ENCODE measurements around the gene SIAH1. TPM values are rescaled to one million over a fixed set of nuclear protein-coding genes. Genes with fewer than 3 reads are reported as not detected.
"Not testable (repeated sequence)": the region's sequence is repeated elsewhere in the genome, so short reads cannot be mapped to it uniquely, and the experiment has no call there.

The SIAH1 gene
- total RNA-seq, 1 donor from 2014 or later: 29.4 TPM

DNA sequence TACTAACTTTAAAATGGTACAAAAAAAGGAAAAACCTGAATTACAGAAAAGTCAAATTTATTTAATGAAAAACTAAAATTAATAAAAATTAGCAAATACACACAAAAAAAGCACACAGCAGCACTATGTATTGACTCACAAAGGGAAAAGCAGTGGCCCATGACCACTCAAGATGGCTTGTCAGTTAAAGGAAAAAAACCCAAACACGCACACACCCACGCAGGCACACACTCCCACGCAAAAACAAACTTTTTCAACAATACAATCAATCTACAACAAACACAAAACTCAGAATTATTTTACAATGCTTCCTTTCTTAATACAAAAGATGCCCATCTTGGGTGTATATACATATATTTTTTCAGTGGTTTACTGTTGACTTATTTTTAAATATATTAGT is 24.2 kb downstream of the SIAH1 start:
- Mint-ChIP-seq H3K27ac (ENCODE audit: unreplicated experiment) (no peak overlapping the region), H3K4me3 (ENCODE audit: unreplicated experiment) (no peak overlapping the region), H3K27me3 (ENCODE audit: unreplicated experiment) (no peaks in the 10 kb centered on the region), H3K4me1 (ENCODE audit: unreplicated experiment) (peaks cover 29% of the 10 kb centered on the region), H3K36me3 (ENCODE audit: unreplicated experiment) (peaks cover 14% of the 10 kb centered on the region), H3K9me3 (ENCODE audit: unreplicated experiment) (no peaks in the 10 kb centered on the region)
- no peak for DNase-seq (ENCODE audit: extremely low spot score, unreplicated experiment)
- TF ChIP-seq, protein P1, sequence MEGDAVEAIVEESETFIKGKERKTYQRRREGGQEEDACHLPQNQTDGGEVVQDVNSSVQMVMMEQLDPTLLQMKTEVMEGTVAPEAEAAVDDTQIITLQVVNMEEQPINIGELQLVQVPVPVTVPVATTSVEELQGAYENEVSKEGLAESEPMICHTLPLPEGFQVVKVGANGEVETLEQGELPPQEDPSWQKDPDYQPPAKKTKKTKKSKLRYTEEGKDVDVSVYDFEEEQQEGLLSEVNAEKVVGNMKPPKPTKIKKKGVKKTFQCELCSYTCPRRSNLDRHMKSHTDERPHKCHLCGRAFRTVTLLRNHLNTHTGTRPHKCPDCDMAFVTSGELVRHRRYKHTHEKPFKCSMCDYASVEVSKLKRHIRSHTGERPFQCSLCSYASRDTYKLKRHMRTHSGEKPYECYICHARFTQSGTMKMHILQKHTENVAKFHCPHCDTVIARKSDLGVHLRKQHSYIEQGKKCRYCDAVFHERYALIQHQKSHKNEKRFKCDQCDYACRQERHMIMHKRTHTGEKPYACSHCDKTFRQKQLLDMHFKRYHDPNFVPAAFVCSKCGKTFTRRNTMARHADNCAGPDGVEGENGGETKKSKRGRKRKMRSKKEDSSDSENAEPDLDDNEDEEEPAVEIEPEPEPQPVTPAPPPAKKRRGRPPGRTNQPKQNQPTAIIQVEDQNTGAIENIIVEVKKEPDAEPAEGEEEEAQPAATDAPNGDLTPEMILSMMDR (IDR thresholded peaks at IDR 0.05): no peak

DNA sequence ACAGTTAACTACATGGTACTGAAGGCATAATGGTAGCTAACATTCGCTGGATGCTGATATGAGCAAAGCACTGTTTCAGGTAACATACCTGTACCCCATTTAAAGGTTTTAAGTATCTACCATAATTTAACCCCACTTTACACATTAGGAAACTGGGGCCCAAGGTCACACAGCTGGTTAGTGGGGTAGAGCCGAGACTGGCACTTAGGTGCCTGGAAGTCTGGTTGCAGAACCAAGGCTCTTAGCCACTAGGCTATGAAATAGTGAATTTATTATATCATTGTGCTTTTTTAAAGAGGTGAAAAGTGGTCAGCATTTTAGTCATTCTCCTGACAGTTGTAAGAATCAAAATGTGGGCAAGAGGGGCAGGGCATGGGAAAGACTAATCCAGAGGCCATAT is 25.2 kb downstream of the SIAH1 start:
- H3K27ac Mint-ChIP-seq (ENCODE audit: unreplicated experiment): peak overlapping the region; percentile 27
- H3K9me3 Mint-ChIP-seq (ENCODE audit: unreplicated experiment): no peaks in the 10 kb centered on the region
- no peak overlapping the region for H3K4me3 Mint-ChIP-seq (ENCODE audit: unreplicated experiment)
- no peak for DNase-seq (ENCODE audit: extremely low spot score, unreplicated experiment)
- H3K4me1 Mint-ChIP-seq (ENCODE audit: unreplicated experiment): peaks cover 22% of the 10 kb centered on the region
- peaks cover 20% of the 10 kb centered on the region for H3K36me3 Mint-ChIP-seq (ENCODE audit: unreplicated experiment)
- no peaks in the 10 kb centered on the region for H3K27me3 Mint-ChIP-seq (ENCODE audit: unreplicated experiment)
- TF ChIP-seq, protein P1 (IDR thresholded peaks at IDR 0.05): no peak

DNA sequence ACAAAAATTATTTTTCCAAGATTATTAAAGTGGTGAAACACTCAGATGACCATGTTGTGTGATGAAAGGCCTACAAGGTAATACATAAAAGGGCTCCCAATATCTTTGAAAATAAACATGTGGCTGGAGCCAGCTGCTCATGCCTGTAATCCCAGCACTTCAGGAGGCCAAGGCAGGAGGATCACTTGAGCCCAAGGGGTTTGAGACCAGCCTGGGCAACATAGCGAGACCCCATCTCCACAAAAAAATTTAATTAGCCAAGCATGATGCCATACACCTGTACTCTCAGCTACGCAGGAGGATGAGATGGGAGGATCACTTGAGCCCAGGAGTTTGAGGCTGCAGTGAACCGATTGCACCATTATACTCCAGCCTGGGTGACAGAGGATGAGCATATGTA is 26.8 kb downstream of the SIAH1 start:
- H3K9me3 Mint-ChIP-seq (ENCODE audit: unreplicated experiment): no peaks in the 10 kb centered on the region
- H3K36me3 Mint-ChIP-seq (ENCODE audit: unreplicated experiment): peaks cover 23% of the 10 kb centered on the region
- H3K4me3 Mint-ChIP-seq (ENCODE audit: unreplicated experiment): no peak overlapping the region

DNA sequence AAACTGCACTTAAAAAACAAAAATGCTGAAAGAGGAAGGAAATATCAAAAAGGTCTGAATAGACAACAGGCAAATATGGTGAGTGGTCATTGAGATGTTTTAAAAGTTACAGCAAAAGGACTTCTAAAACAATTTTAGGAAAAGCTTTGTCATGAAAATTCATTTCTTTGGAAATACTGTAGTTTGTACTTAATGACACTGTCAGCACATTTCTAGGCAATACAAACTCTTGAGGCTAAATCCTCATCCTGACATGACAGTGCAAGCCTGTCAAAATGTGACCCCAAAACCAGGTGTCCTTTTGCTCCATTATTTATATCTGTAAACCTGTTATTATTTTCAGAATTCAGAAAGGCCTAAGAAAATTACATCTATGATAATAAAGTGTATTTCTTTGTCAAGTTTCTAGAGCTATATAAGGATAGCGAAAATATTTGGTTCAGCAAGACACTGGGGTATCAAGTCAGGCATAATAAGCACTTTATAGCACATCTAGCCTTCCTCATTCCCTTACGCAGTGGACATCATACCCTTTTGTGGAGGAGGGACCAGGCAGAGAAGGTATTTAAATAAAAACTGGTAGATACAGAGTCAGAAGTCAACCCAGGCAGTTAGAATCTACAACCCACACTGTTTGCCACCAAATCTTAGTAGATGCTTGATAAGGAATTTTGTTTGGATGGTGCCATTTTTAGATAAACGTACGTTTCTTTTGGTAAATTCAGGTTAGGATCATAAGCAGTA is 28.4 kb downstream of the SIAH1 start:
- H3K4me1 Mint-ChIP-seq (ENCODE audit: unreplicated experiment): peaks cover 11% of the 10 kb centered on the region
- TF ChIP-seq, protein P1 (IDR thresholded peaks at IDR 0.05): no peak
- H3K36me3 Mint-ChIP-seq (ENCODE audit: unreplicated experiment): peaks cover 28% of the 10 kb centered on the region
- H3K27me3 Mint-ChIP-seq (ENCODE audit: unreplicated experiment): no peaks in the 10 kb centered on the region
- H3K27ac Mint-ChIP-seq (ENCODE audit: unreplicated experiment): no peak overlapping the region
- no peaks in the 10 kb centered on the region for H3K9me3 Mint-ChIP-seq (ENCODE audit: unreplicated experiment)
- H3K4me3 Mint-ChIP-seq (ENCODE audit: unreplicated experiment): no peak overlapping the region
- no peak for DNase-seq (ENCODE audit: extremely low spot score, unreplicated experiment)

More for the DNA sequence above, 26.8 kb downstream of the SIAH1 start:
- H3K27ac Mint-ChIP-seq (ENCODE audit: unreplicated experiment): no peak overlapping the region
- H3K4me1 Mint-ChIP-seq (ENCODE audit: unreplicated experiment): peaks cover 16% of the 10 kb centered on the region
- no peak for DNase-seq (ENCODE audit: extremely low spot score, unreplicated experiment)
- no peaks in the 10 kb centered on the region for H3K27me3 Mint-ChIP-seq (ENCODE audit: unreplicated experiment)
- TF ChIP-seq, protein P1 (IDR thresholded peaks at IDR 0.05): no peak

DNA sequence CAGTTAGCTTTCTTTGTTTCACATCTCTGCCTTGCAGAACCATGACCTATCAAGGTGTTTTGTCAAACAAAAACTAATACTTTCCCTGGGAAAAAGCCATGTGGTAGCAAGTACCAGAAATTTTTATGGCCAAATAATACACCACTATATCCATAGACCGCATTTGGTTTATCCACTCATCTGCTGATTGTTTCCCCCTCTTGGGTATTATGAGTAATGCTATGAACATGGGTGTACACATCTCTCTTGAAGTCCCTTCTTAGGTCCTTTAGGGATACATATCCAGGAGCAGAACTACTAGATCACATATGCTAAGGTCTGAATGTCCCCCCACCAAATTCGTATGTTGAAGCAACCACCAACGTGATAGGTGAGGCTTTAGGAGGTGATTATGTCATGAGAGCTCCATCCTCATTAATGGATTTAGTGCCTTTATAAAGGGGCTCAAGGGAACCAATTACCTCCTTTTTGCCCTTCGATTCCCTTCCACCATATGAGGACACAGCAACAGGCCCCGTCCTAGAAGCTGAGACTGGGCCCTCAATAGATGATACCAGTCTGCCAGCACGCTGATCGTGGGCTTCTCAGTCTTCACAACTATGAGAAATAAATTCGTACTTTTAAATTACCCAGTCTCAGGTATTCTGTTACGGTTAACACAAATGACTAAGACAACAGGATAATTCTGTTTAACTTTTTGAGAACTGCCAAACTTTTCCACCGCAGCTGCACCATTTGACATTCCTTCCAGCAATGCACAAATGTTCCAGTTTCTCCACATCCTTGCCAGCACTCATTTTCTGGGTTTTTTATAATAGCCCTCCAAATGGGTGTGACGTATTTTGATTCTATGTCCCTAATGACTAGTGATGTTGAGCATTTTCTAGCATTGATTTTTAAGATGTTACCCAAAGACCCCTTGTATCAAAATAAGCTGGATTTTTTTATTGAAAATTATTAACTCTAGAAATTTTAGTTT is 30.0 kb downstream of the SIAH1 start:
- H3K27me3 Mint-ChIP-seq (ENCODE audit: unreplicated experiment): no peaks in the 10 kb centered on the region
- H3K4me1 Mint-ChIP-seq (ENCODE audit: unreplicated experiment): peaks cover 10% of the 10 kb centered on the region
- H3K27ac Mint-ChIP-seq (ENCODE audit: unreplicated experiment): no peak overlapping the region
- TF ChIP-seq, protein P1 (IDR thresholded peaks at IDR 0.05): no peak
- H3K9me3 Mint-ChIP-seq (ENCODE audit: unreplicated experiment): no peaks in the 10 kb centered on the region
- H3K36me3 Mint-ChIP-seq (ENCODE audit: unreplicated experiment): peaks cover 35% of the 10 kb centered on the region
- H3K4me3 Mint-ChIP-seq (ENCODE audit: unreplicated experiment): no peak overlapping the region
- DNase-seq (ENCODE audit: extremely low spot score, unreplicated experiment): no peak

DNA sequence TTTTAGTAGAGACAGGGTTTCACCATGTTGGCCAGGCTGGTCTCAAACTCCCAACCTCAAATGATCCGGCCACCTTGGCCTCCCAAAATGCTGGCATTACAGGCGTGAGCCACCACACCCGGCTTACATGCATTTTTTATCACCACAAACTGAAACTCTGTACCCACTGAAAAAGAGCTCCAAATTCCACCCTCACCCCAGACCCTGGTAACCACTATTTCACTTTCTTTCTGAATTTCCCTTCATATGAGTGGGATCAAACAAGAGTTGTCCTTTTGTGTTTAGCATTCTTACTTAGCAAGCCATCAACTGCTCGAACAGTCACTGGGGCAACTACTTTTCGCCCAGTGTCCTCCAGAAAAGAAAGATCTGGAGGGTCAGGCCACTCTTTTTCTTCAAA is 30.8 kb downstream of the SIAH1 start:
- H3K4me3 Mint-ChIP-seq (ENCODE audit: unreplicated experiment); H3K9me3 Mint-ChIP-seq (ENCODE audit: unreplicated experiment); H3K27me3 Mint-ChIP-seq (ENCODE audit: unreplicated experiment); H3K27ac Mint-ChIP-seq (ENCODE audit: unreplicated experiment): not testable (repeated sequence)
- peak; percentile 11 for DNase-seq (ENCODE audit: extremely low spot score, unreplicated experiment)
- Mint-ChIP-seq H3K4me1 (ENCODE audit: unreplicated experiment) (peaks cover 11% of the 10 kb centered on the region), H3K36me3 (ENCODE audit: unreplicated experiment) (peaks cover 38% of the 10 kb centered on the region)

All from osteocyte (in vitro differentiated cells).